GM23248 (cell line): ENCODE data around the gene KREMEN1.

Experiments
- EZH2 ChIP-seq: fragments of 200-600 bp; sonication (generic); IDR thresholded peaks from 2 replicates; pipeline ENCODE4 v1.6.1; 2018; ENCODE audit warnings: antibody characterized with exemption, mild to moderate bottlenecking; ENCODE audit not compliant: insufficient read depth, poor library complexity, severe bottlenecking
- EZH2phosphoT487 ChIP-seq: fragments of 200-600 bp; sonication (generic); IDR thresholded peaks from 2 replicates; pipeline ENCODE4 v1.6.1; 2018; ENCODE audit warnings: antibody characterized with exemption, moderate library complexity, mild to moderate bottlenecking, low read depth; ENCODE audit not compliant: insufficient read depth

- TF ChIP-seq EZH2 (no peak), EZH2phosphoT487 (no peak)
Measured at GRCh38 chr22:29156507-29156906, 83.7 kb downstream of the KREMEN1 start.
